ENCODE measurements around the gene POLR1H. TPM values are rescaled to one million over a fixed set of nuclear protein-coding genes. Genes with fewer than 3 reads are reported as not detected.
A peak's percentile ranks its signal among the peaks of the same experiment; 100 is the strongest.
"Not testable (repeated sequence)": the region's sequence is repeated elsewhere in the genome, so short reads cannot be mapped to it uniquely, and the experiment has no call there.

Gene POLR1H, protein sequence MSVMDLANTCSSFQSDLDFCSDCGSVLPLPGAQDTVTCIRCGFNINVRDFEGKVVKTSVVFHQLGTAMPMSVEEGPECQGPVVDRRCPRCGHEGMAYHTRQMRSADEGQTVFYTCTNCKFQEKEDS
- polyA plus RNA-seq: 10 to 100 TPM; 22.6 to 48.0 TPM

- Histone ChIP-seq H3K27ac (ENCODE audit: low read depth in 2 of 2, low read length in 1 of 2) (peak within 1 kb of the TSS; percentile 92 to 96), H3K9me3 (ENCODE audit: control insufficient read depth in 2 of 2, insufficient read depth in 1 of 2, low read depth in 1 of 2, low read length in 1 of 2) (no peaks in the 10 kb centered on the region), H3K27me3 (ENCODE audit: control insufficient read depth in 1 of 2, insufficient read depth in 2 of 2, low read length in 2 of 2) (no peaks in the 10 kb centered on the region), H3K36me3 (ENCODE audit: control insufficient read depth in 2 of 2, insufficient read depth in 2 of 2, low read length in 1 of 2) (no peaks in the 10 kb centered on the region), H3K4me1 (ENCODE audit: control insufficient read depth in 2 of 2, insufficient read depth in 2 of 2, low read length in 1 of 2) (no peaks in the 10 kb centered on the region), H3K4me3 (ENCODE audit: low read depth in 1 of 2, low read length in 2 of 2) (peak within 1 kb of the TSS; percentile 77 to 98)
- 0 to 1% methylated on average over 48 of the region's 48 CpGs for WGBS, 2 donors
Observed at GRCh38 chr6:30061092-30061857, at the start of gene POLR1H. TSS of gene POLR1H (plus strand) at chr6:30061265. CDS start at chr6:30061525, 260 bp downstream.

DNA sequence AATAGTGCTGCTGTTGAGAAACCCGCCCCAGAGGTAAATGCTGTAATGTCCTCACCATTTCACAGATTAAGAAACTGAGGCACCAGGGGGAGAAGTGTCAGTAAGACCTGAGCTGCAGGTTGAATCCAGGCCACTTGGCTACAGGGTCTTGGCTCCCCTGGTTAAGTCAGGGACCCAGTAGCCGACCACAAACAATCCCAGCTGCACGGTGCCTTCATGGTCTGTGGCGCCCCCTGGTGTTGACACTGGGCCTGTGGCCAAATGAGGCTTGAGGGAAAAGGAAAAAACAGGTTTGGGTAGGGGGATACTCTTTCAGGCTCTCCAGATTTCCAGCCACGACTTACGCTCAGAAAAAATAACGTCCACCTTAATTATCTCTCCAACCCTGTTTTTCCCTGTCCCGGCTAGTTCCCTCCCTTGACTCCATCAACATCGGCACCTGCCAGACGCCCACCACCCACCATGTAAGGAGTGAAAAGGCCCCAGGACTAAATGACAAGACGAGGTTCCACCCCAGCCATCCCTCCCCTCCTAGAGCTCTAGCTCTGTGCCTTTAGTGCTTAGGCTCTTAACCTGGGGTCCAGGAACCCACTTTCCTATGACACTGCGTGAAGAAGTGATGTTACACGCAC lies 47.7 kb upstream of the POLR1H start:
- H3K9me3 ChIP-seq (ENCODE audit: control insufficient read depth in 2 of 2, insufficient read depth in 1 of 2, low read depth in 1 of 2, low read length in 1 of 2): no peaks in the 10 kb centered on the region
- 51 to 60% methylated on average over 13 of the region's 13 CpGs for WGBS, 2 donors

DNA sequence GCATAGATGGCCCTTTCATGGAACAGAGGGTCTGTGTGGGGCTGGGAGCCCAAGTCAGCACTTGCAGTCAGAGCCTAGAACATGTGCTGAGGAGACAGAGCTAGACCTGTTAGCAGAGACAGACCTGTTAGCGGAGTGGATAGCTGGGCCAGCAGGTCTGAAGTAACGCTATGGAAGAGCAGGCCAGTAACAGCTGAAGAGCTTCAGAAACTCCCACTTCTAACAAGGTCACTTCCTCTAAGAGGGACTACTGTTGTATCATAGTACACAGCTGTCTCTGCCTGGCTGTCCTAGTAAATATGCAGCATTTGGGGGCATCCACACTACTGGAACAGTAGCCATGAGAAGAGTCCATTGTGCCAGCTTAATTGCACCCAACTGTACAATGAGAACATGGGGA lies 41.2 kb upstream of the POLR1H start:
- WGBS, 2 donors: 96 to 100% methylated on average over 2 of the region's 2 CpGs
- H3K27ac ChIP-seq (ENCODE audit: low read depth in 2 of 2, low read length in 1 of 2): no peak overlapping the region
- H3K4me1 ChIP-seq (ENCODE audit: control insufficient read depth in 2 of 2, insufficient read depth in 2 of 2, low read length in 1 of 2): no peaks in the 10 kb centered on the region
- H3K4me3 ChIP-seq (ENCODE audit: low read depth in 1 of 2, low read length in 2 of 2): no peak overlapping the region
- H3K9me3 ChIP-seq (ENCODE audit: control insufficient read depth in 2 of 2, insufficient read depth in 1 of 2, low read depth in 1 of 2, low read length in 1 of 2): no peaks in the 10 kb centered on the region
- no peaks in the 10 kb centered on the region for H3K27me3 ChIP-seq (ENCODE audit: control insufficient read depth in 1 of 2, insufficient read depth in 2 of 2, low read length in 2 of 2)
- H3K36me3 ChIP-seq (ENCODE audit: control insufficient read depth in 2 of 2, insufficient read depth in 2 of 2, low read length in 1 of 2): peaks cover 0 to 5% of the 10 kb centered on the region in 2 donors

More for the DNA sequence above, 47.7 kb upstream of the POLR1H start:
- Histone ChIP-seq H3K4me1 (ENCODE audit: control insufficient read depth in 2 of 2, insufficient read depth in 2 of 2, low read length in 1 of 2) (no peaks in the 10 kb centered on the region), H3K27ac (ENCODE audit: low read depth in 2 of 2, low read length in 1 of 2) (no peak overlapping the region), H3K4me3 (ENCODE audit: low read depth in 1 of 2, low read length in 2 of 2) (no peak overlapping the region), H3K36me3 (ENCODE audit: control insufficient read depth in 2 of 2, insufficient read depth in 2 of 2, low read length in 1 of 2) (no peaks in the 10 kb centered on the region), H3K27me3 (ENCODE audit: control insufficient read depth in 1 of 2, insufficient read depth in 2 of 2, low read length in 2 of 2) (no peaks in the 10 kb centered on the region)

DNA sequence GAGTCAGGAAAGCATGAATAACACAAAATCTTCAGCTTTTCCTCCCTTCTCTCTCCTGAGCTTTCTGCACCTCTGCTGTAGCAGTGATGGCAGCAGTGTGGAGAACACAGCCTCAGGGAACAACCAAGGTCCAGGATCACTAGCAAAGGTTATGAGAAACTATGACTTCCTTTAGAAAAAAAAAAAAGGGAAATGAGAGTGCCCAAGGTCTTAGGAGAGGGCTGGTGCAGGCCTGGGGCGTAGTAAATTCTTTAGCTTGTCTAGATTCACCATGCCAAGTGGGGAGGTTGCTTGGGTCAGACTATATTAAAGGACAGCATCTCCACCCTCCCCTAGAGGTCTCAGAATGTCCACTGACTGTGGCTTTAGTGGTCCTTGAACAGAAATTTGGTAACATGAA lies 40.4 kb upstream of the POLR1H start:
- no peak overlapping the region for H3K27ac ChIP-seq (ENCODE audit: low read depth in 2 of 2, low read length in 1 of 2)
- no peaks in the 10 kb centered on the region for H3K9me3 ChIP-seq (ENCODE audit: control insufficient read depth in 2 of 2, insufficient read depth in 1 of 2, low read depth in 1 of 2, low read length in 1 of 2)
- H3K27me3 ChIP-seq (ENCODE audit: control insufficient read depth in 1 of 2, insufficient read depth in 2 of 2, low read length in 2 of 2): no peaks in the 10 kb centered on the region
- H3K36me3 ChIP-seq (ENCODE audit: control insufficient read depth in 2 of 2, insufficient read depth in 2 of 2, low read length in 1 of 2): peaks cover 0 to 5% of the 10 kb centered on the region in 2 donors
- WGBS, 2 donors: 90 to 92% methylated on average over 1 of the region's 1 CpG
- no peaks in the 10 kb centered on the region for H3K4me1 ChIP-seq (ENCODE audit: control insufficient read depth in 2 of 2, insufficient read depth in 2 of 2, low read length in 1 of 2)
- H3K4me3 ChIP-seq (ENCODE audit: low read depth in 1 of 2, low read length in 2 of 2): no peak overlapping the region

DNA sequence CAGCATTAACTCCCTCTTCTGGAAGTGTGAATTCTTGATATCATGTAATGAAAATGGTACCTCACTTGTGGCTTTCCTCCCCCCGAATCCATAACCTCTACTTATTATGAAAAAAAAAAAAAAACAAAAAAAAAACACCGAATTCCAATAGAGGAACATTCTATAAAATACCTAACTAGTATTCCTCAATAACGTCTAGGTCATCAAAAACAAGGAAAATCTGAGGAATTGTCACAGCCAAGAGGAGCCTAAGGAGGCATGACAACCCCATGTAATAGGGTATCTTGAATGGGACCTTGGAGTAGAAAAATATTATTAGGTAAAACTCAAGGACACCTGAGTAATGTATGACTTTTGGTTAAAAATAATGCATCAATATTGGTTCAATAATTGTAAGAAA lies 38.9 kb upstream of the POLR1H start:
- WGBS, 2 donors: 87 to 88% methylated on average over 3 of the region's 3 CpGs
- H3K4me1 ChIP-seq (ENCODE audit: control insufficient read depth in 2 of 2, insufficient read depth in 2 of 2, low read length in 1 of 2): no peaks in the 10 kb centered on the region

DNA sequence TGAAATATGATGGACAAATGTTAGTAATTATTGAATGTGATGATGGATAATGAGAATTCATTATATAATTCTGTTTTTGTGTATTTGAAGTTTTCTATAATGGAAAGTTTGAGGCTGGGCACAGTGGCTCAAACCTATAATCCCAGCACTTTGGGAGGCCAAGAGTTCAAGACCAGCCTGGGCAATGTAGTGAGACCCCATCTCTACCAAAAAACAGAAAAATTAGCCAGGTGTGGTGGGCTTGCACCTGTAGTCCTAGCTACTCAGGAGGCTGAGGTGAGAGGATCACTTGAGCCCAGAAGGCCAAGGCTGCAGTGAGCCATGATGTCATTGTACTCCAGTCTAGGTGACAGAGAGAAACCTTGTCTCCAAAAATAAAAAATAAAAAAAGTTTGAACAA lies 38.4 kb upstream of the POLR1H start:
- H3K27ac ChIP-seq (ENCODE audit: low read depth in 2 of 2, low read length in 1 of 2); H3K9me3 ChIP-seq (ENCODE audit: control insufficient read depth in 2 of 2, insufficient read depth in 1 of 2, low read depth in 1 of 2, low read length in 1 of 2): not testable (repeated sequence)

More for the DNA sequence above, 38.9 kb upstream of the POLR1H start:
- H3K9me3 ChIP-seq (ENCODE audit: control insufficient read depth in 2 of 2, insufficient read depth in 1 of 2, low read depth in 1 of 2, low read length in 1 of 2): no peaks in the 10 kb centered on the region
- no peak overlapping the region for H3K27ac ChIP-seq (ENCODE audit: low read depth in 2 of 2, low read length in 1 of 2)
- H3K27me3 ChIP-seq (ENCODE audit: control insufficient read depth in 1 of 2, insufficient read depth in 2 of 2, low read length in 2 of 2): no peaks in the 10 kb centered on the region
- peaks cover 0 to 5% of the 10 kb centered on the region in 2 donors for H3K36me3 ChIP-seq (ENCODE audit: control insufficient read depth in 2 of 2, insufficient read depth in 2 of 2, low read length in 1 of 2)
- H3K4me3 ChIP-seq (ENCODE audit: low read depth in 1 of 2, low read length in 2 of 2): no peak overlapping the region

DNA sequence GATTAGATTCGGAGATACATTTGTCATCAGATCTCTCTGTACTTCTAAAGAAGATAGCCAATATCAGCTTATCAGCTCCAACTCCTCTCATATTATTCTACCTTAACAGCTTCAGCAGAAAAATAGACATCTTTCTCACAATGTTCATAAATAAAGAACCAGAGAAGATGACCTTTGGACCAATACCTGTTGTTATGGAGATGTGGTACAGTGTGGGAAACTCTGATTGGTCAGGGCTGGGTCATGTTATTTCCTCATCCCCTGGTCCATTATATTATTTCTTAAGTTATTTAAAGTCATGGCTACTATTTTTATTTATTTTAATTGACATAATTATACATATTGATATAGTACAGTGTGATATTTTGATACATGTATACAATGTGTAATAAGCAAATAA lies 35.9 kb upstream of the POLR1H start:
- WGBS, 2 donors: 48 to 82% methylated on average over 1 of the region's 1 CpG
- Histone ChIP-seq H3K36me3 (ENCODE audit: control insufficient read depth in 2 of 2, insufficient read depth in 2 of 2, low read length in 1 of 2) (peaks cover 0 to under 1% of the 10 kb centered on the region in 2 donors), H3K9me3 (ENCODE audit: control insufficient read depth in 2 of 2, insufficient read depth in 1 of 2, low read depth in 1 of 2, low read length in 1 of 2) (no peaks in the 10 kb centered on the region), H3K4me3 (ENCODE audit: low read depth in 1 of 2, low read length in 2 of 2) (no peak overlapping the region), H3K27ac (ENCODE audit: low read depth in 2 of 2, low read length in 1 of 2) (no peak overlapping the region), H3K27me3 (ENCODE audit: control insufficient read depth in 1 of 2, insufficient read depth in 2 of 2, low read length in 2 of 2) (no peaks in the 10 kb centered on the region), H3K4me1 (ENCODE audit: control insufficient read depth in 2 of 2, insufficient read depth in 2 of 2, low read length in 1 of 2) (no peaks in the 10 kb centered on the region)

More for the DNA sequence above, 38.4 kb upstream of the POLR1H start:
- not testable (repeated sequence) for H3K4me1 ChIP-seq (ENCODE audit: control insufficient read depth in 2 of 2, insufficient read depth in 2 of 2, low read length in 1 of 2); H3K36me3 ChIP-seq (ENCODE audit: control insufficient read depth in 2 of 2, insufficient read depth in 2 of 2, low read length in 1 of 2); H3K27me3 ChIP-seq (ENCODE audit: control insufficient read depth in 1 of 2, insufficient read depth in 2 of 2, low read length in 2 of 2); H3K4me3 ChIP-seq (ENCODE audit: low read depth in 1 of 2, low read length in 2 of 2)

DNA sequence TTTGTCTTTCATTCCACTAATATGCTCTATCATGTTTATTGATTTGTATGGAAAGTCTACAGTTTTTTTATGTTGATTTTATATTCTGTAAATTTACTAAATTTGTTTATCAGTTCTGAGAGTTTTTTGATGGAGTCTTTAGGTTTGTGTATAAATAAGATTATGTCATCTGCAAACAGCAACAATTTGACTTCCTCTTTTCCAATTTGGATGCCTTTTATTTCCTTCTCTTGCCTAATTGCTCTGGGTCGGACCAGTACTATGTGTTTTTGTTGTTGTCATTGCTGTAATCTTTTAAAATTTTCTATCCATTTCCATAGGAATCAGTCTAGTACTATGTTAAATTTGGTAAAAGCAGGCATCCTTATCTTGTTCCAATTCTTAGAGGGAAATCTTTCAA lies 31.5 kb upstream of the POLR1H start:
- Histone ChIP-seq H3K27me3 (ENCODE audit: control insufficient read depth in 1 of 2, insufficient read depth in 2 of 2, low read length in 2 of 2) (no peaks in the 10 kb centered on the region), H3K27ac (ENCODE audit: low read depth in 2 of 2, low read length in 1 of 2) (no peak overlapping the region), H3K9me3 (ENCODE audit: control insufficient read depth in 2 of 2, insufficient read depth in 1 of 2, low read depth in 1 of 2, low read length in 1 of 2) (no peaks in the 10 kb centered on the region), H3K4me3 (ENCODE audit: low read depth in 1 of 2, low read length in 2 of 2) (no peak overlapping the region), H3K4me1 (ENCODE audit: control insufficient read depth in 2 of 2, insufficient read depth in 2 of 2, low read length in 1 of 2) (no peaks in the 10 kb centered on the region), H3K36me3 (ENCODE audit: control insufficient read depth in 2 of 2, insufficient read depth in 2 of 2, low read length in 1 of 2) (peaks cover 0 to under 1% of the 10 kb centered on the region in 2 donors)
- 92 to 100% methylated on average over 1 of the region's 1 CpG for WGBS, 2 donors

DNA sequence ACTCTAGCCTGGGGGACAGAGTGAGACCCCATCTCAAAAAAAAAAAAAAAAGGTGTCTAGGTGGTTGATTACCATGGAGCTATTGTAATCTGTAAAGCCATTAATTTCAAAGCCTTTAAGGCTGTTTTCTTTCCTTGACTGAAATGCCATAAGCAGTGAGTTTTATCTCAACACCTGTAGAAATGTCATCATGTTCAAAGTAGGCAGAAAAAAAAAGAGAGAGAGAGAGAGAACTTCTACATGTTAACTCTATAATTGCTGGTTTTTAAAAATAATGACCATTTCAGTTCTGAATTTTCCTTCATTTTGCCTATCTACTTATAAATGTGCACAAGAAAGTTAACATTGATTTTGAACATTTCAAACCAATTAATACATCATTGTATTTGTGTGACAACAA lies 29.7 kb upstream of the POLR1H start:
- Histone ChIP-seq H3K4me3 (ENCODE audit: low read depth in 1 of 2, low read length in 2 of 2) (no peak overlapping the region), H3K27ac (ENCODE audit: low read depth in 2 of 2, low read length in 1 of 2) (no peak overlapping the region), H3K27me3 (ENCODE audit: control insufficient read depth in 1 of 2, insufficient read depth in 2 of 2, low read length in 2 of 2) (no peaks in the 10 kb centered on the region), H3K9me3 (ENCODE audit: control insufficient read depth in 2 of 2, insufficient read depth in 1 of 2, low read depth in 1 of 2, low read length in 1 of 2) (no peaks in the 10 kb centered on the region), H3K36me3 (ENCODE audit: control insufficient read depth in 2 of 2, insufficient read depth in 2 of 2, low read length in 1 of 2) (peaks cover 0 to 3% of the 10 kb centered on the region in 2 donors), H3K4me1 (ENCODE audit: control insufficient read depth in 2 of 2, insufficient read depth in 2 of 2, low read length in 1 of 2) (no peaks in the 10 kb centered on the region)

All from esophagus (tissue), 2 donors.